Fibroblast of lung (primary cell): Measurements from ENCODE around the gene SMG6. TPM values are rescaled to one million over a fixed set of nuclear protein-coding genes. Genes with fewer than 3 reads are reported as not detected.

Source experiments
- DNase-seq, 2 donors: peaks; one replicate each; pipeline versions ENCODE4 v3.0.0 to v3.0.0-alpha.2; 2010; ENCODE audit warnings: low read depth in 2 of 2
- H2AFZ ChIP-seq: 2 replicates; pipeline ENCODE4 v1.5.1; 2012; ENCODE audit warnings: low read length, control low read depth, inconsistent platforms
- H3K27ac ChIP-seq: 2 replicates; pipeline ENCODE4 v1.5.1; 2011; ENCODE audit warnings: low read length, control low read depth; ENCODE audit not compliant: insufficient read depth
- H3K27me3 ChIP-seq: 2 replicates; pipeline ENCODE4 v1.5.1; 2011; ENCODE audit warnings: mild to moderate bottlenecking, low read length; ENCODE audit not compliant: control insufficient read depth, insufficient read depth
- H3K36me3 ChIP-seq: 2 replicates; pipeline ENCODE4 v1.5.1; 2011; ENCODE audit warnings: low read length; ENCODE audit not compliant: control insufficient read depth, insufficient read depth
- H3K4me1 ChIP-seq: 2 replicates; pipeline ENCODE4 v1.5.1; 2011; ENCODE audit warnings: low read length; ENCODE audit not compliant: control insufficient read depth, insufficient read depth; ENCODE audit errors: extremely low read depth
- H3K4me2 ChIP-seq: 2 replicates; pipeline ENCODE4 v1.5.1; 2011; ENCODE audit warnings: low read length, control low read depth; ENCODE audit not compliant: insufficient read depth; ENCODE audit errors: extremely low read depth
- H3K4me3 ChIP-seq, 4 experiments: fragments of 200-600 bp in 1 of 4; sonication (generic) in 1 of 4; replicated peaks in 1 of 4; 2 replicates each; pipeline ENCODE4 v1.5.1; 2011 to 2016; ENCODE audit warnings: low read length in 4 of 4, low read depth in 3 of 4, mild to moderate bottlenecking in 3 of 4, control low read depth in 2 of 4, inconsistent platforms in 1 of 4, mixed read lengths in 1 of 4; ENCODE audit not compliant: insufficient read depth in 1 of 4; ENCODE audit errors: control extremely low read depth in 1 of 4
- H3K79me2 ChIP-seq: 2 replicates; pipeline ENCODE4 v1.5.1; 2012; ENCODE audit warnings: mild to moderate bottlenecking, low read length, inconsistent platforms; ENCODE audit not compliant: control insufficient read depth, insufficient read depth
- H3K9ac ChIP-seq: 2 replicates; pipeline ENCODE4 v1.5.1; 2011; ENCODE audit warnings: mild to moderate bottlenecking, low read length, control low read depth; ENCODE audit not compliant: insufficient read depth
- H3K9me3 ChIP-seq: 2 replicates; pipeline ENCODE4 v1.5.1; 2012; ENCODE audit warnings: low read depth, low read length; ENCODE audit not compliant: control insufficient read depth, insufficient read depth
- H4K20me1 ChIP-seq: 2 replicates; pipeline ENCODE4 v1.5.1; 2011; ENCODE audit warnings: low read length; ENCODE audit not compliant: control insufficient read depth, insufficient read depth; ENCODE audit errors: extremely low read depth
- CTCF ChIP-seq, 2 donors: IDR thresholded peaks in 1 of 2; conservative IDR thresholded peaks in 1 of 2; 1 replicate in 1 of 2; 2 replicates in 1 of 2; pipeline ENCODE4 v1.5.1; 2011 to 2012; ENCODE audit warnings: low read length in 2 of 2, control low read depth in 1 of 2, inconsistent platforms in 1 of 2, low read depth in 1 of 2, mild to moderate bottlenecking in 1 of 2
- EZH2 ChIP-seq: IDR thresholded peaks from 2 replicates; pipeline ENCODE4 v1.5.1; 2012; ENCODE audit warnings: low read length, control low read depth, mild to moderate bottlenecking; ENCODE audit errors: missing control alignments
- polyA plus RNA-seq, 2 donors: library from polyadenylated mRNA; depleted of rRNA in 1 of 2; stranded (reverse) in 1 of 2; unstranded in 1 of 2; fragments of >200 nt; gene quantifications; 2 replicates each; pipeline ENCODE4 v1.2.1, GENCODE V29; 2011 to 2012; ENCODE audit warnings: missing spikeins in 1 of 2
- total RNA-seq: library from RNA; depleted of rRNA; stranded (reverse); fragments of >200 nt; gene quantifications from 2 replicates; pipeline ENCODE4 v1.2.1, GENCODE V29; 2014

Gene SMG6
- total and polyA plus RNA-seq, 2 donors (not counting 1 experiment from before 2014, with no cell fraction given) = 14.7 to 29.9 TPM

- H3K9ac ChIP-seq = no peak overlapping the region
- H3K79me2 ChIP-seq = peaks cover 2% of the 10 kb centered on the region
- no peak for TF ChIP-seq CTCF (conservative IDR thresholded peaks at IDR 0.05 in 1 of 2, IDR thresholded peaks at IDR 0.05 in 1 of 2; ENCODE audit: low read depth in 1 of 2, low read length in 2 of 2)
- TF ChIP-seq EZH2 = no peak
- no peaks in the 10 kb centered on the region for H4K20me1 ChIP-seq
- peaks cover 2% of the 10 kb centered on the region for H3K36me3 ChIP-seq
- peaks cover 17% of the 10 kb centered on the region for H3K4me1 ChIP-seq
- H3K4me3 ChIP-seq = no peak overlapping the region
- H3K27ac ChIP-seq = no peak overlapping the region
- peak in 1 of 2 donors; percentile 48 for DNase-seq
- H3K4me2 ChIP-seq = no peak overlapping the region
- no peaks in the 10 kb centered on the region for H3K9me3 ChIP-seq
- H2AFZ ChIP-seq = no peak overlapping the region
- no peaks in the 10 kb centered on the region for H3K27me3 ChIP-seq
Observed at GRCh38 chr17:2194889-2195335, 108.7 kb downstream of the SMG6 start.

GRCh38 chr17:2192367-2193057 is 111.1 kb downstream of the SMG6 start:
- Histone ChIP-seq H3K9ac (no peak overlapping the region), H3K4me3 (no peak overlapping the region), H3K4me1 (peaks cover 22% of the 10 kb centered on the region), H4K20me1 (no peaks in the 10 kb centered on the region), H3K27me3 (no peaks in the 10 kb centered on the region), H3K27ac (peak overlapping the region; percentile 66), H3K4me2 (no peak overlapping the region), H3K79me2 (peaks cover 2% of the 10 kb centered on the region), H3K36me3 (peaks cover 6% of the 10 kb centered on the region), H2AFZ (no peak overlapping the region), H3K9me3 (no peaks in the 10 kb centered on the region)
- TF ChIP-seq CTCF (conservative IDR thresholded peaks at IDR 0.05 in 1 of 2, IDR thresholded peaks at IDR 0.05 in 1 of 2; ENCODE audit: low read depth in 1 of 2, low read length in 2 of 2) (no peak), EZH2 (no peak)
- DNase-seq = peak; percentile 85 to 100

GRCh38 chr17:2191785-2192184 is 111.8 kb downstream of the SMG6 start:
- TF ChIP-seq CTCF (conservative IDR thresholded peaks at IDR 0.05 in 1 of 2, IDR thresholded peaks at IDR 0.05 in 1 of 2; ENCODE audit: low read depth in 1 of 2, low read length in 2 of 2) (no peak), EZH2 (no peak)

More at GRCh38 chr17:2191785-2192184, 111.8 kb downstream of the SMG6 start:
- H3K4me2 ChIP-seq = no peak overlapping the region
- no peak overlapping the region for H3K4me3 ChIP-seq
- H3K27ac ChIP-seq = peak overlapping the region; percentile 66
- peaks cover 22% of the 10 kb centered on the region for H3K4me1 ChIP-seq
- peaks cover 6% of the 10 kb centered on the region for H3K36me3 ChIP-seq
- no peak overlapping the region for H3K9ac ChIP-seq
- H3K27me3 ChIP-seq = no peaks in the 10 kb centered on the region
- H3K79me2 ChIP-seq = peaks cover 2% of the 10 kb centered on the region
- H2AFZ ChIP-seq = no peak overlapping the region
- H3K9me3 ChIP-seq = no peaks in the 10 kb centered on the region
- no peaks in the 10 kb centered on the region for H4K20me1 ChIP-seq
- peak in 1 of 2 donors; percentile 44 for DNase-seq
